ENCODE data around the gene OR52K2.
"Not testable (repeated sequence)": the region's sequence is repeated elsewhere in the genome, so short reads cannot be mapped to it uniquely, and the experiment has no call there.

OR52K2 gene

GRCh38 chr11:4480577-4481239 lies 31.6 kb downstream of the OR52K2 start:
- no peak for TF ChIP-seq CTCF (IDR thresholded peaks at IDR 0.05; ENCODE audit: low read depth, low read length, missing control alignments)
- Histone ChIP-seq H3K36me3 (replicated peaks) (no peaks in the 10 kb centered on the region), H3K27me3 (replicated peaks) (no peaks in the 10 kb centered on the region), H3K4me3 (ENCODE audit: low read depth, low read length) (no peak overlapping the region), H3K27ac (peak overlapping the region; percentile 12)
- peak; percentile 45 for DNase-seq
- in situ Hi-C loops (cut with HindIII; ENCODE audit: low pct_ligation_motif_present, low sequenced_read_pairs): no loop called here

- in situ Hi-C loops (cut with HindIII; ENCODE audit: low pct_ligation_motif_present, low sequenced_read_pairs): no loop called here
- no peaks in the 10 kb centered on the region for H3K27me3 ChIP-seq (replicated peaks)
- no peaks in the 10 kb centered on the region for H3K36me3 ChIP-seq (replicated peaks)
- H3K4me3 ChIP-seq (ENCODE audit: low read depth, low read length): no peak overlapping the region
- TF ChIP-seq CTCF (IDR thresholded peaks at IDR 0.05; ENCODE audit: low read depth, low read length, missing control alignments): no peak
- no peak for DNase-seq
- no peak overlapping the region for H3K27ac ChIP-seq
Measured at GRCh38 chr11:4481240-4481582, 32.1 kb downstream of the OR52K2 start.

GRCh38 chr11:4482445-4482844 lies 33.4 kb downstream of the OR52K2 start, which contains the start of gene OR52K1:
TSS of gene OR52K1 (plus strand) at chr11:4482646. CDS start at chr11:4488901, 6,255 bp downstream.
- H3K27me3 ChIP-seq (replicated peaks): no peaks in the 10 kb centered on the region
- in situ Hi-C loops (cut with HindIII; ENCODE audit: low pct_ligation_motif_present, low sequenced_read_pairs): no loop called here
- no peak for DNase-seq

GRCh38 chr11:4484310-4484709 lies 35.2 kb downstream of the OR52K2 start:
- TF ChIP-seq CTCF (IDR thresholded peaks at IDR 0.05; ENCODE audit: low read depth, low read length, missing control alignments): no peak
- in situ Hi-C loops (cut with HindIII; ENCODE audit: low pct_ligation_motif_present, low sequenced_read_pairs): no loop called here
- no peak overlapping the region for H3K4me3 ChIP-seq (ENCODE audit: low read depth, low read length)
- no peaks in the 10 kb centered on the region for H3K27me3 ChIP-seq (replicated peaks)
- DNase-seq: no peak
- no peak overlapping the region for H3K27ac ChIP-seq
- no peaks in the 10 kb centered on the region for H3K36me3 ChIP-seq (replicated peaks)

More at GRCh38 chr11:4482445-4482844, 33.4 kb downstream of the OR52K2 start, which contains the start of gene OR52K1:
- Histone ChIP-seq H3K36me3 (replicated peaks) (no peaks in the 10 kb centered on the region), H3K4me3 (ENCODE audit: low read depth, low read length) (no peak within 1 kb of the TSS), H3K27ac (no peak within 1 kb of the TSS)
- TF ChIP-seq CTCF (IDR thresholded peaks at IDR 0.05; ENCODE audit: low read depth, low read length, missing control alignments): no peak

GRCh38 chr11:4491405-4491804 lies 42.3 kb downstream of the OR52K2 start:
- H3K4me3 ChIP-seq (ENCODE audit: low read depth, low read length); H3K27me3 ChIP-seq (replicated peaks); in situ Hi-C loops (cut with HindIII; ENCODE audit: low pct_ligation_motif_present, low sequenced_read_pairs); H3K27ac ChIP-seq; H3K36me3 ChIP-seq (replicated peaks); DNase-seq: not testable (repeated sequence)

GRCh38 chr11:4491878-4492606 lies 42.9 kb downstream of the OR52K2 start:
- Histone ChIP-seq H3K36me3 (replicated peaks) (no peaks in the 10 kb centered on the region), H3K27ac (no peak overlapping the region), H3K27me3 (replicated peaks) (no peaks in the 10 kb centered on the region), H3K4me3 (ENCODE audit: low read depth, low read length) (no peak overlapping the region)
- in situ Hi-C loops (cut with HindIII; ENCODE audit: low pct_ligation_motif_present, low sequenced_read_pairs): no loop called here
- DNase-seq: no peak
- no peak for TF ChIP-seq CTCF (IDR thresholded peaks at IDR 0.05; ENCODE audit: low read depth, low read length, missing control alignments)

Measured in brain microvascular endothelial cell (primary cell).